ENCODE results near the gene SLC25A13.
"Not testable (repeated sequence)": the region's sequence is repeated elsewhere in the genome, so short reads cannot be mapped to it uniquely, and the experiment has no call there.

The SLC25A13 gene

GRCh38 chr7:96321658-96322372, at the start of gene SLC25A13:
Gene SLC25A13, minus strand, starts transcription at chr7:96322098. Its CDS starts 142 bp downstream, at chr7:96321956.
- Histone ChIP-seq H3K4me1 (peaks cover 7% of the 10 kb centered on the region), H3K27me3 (ENCODE audit: low read depth) (no peaks in the 10 kb centered on the region), H3K36me3 (replicated peaks) (no peaks in the 10 kb centered on the region), H3K4me3 (peak within 1 kb of the TSS; percentile 76), H3K9me3 (no peaks in the 10 kb centered on the region)
- in situ Hi-C loops (cut with MboI; ENCODE audit: low sequenced_read_pairs): no loop called here
- peak; percentile 56 to 87 for DNase-seq (ENCODE audit: low spot score in 2 of 2)

DNA sequence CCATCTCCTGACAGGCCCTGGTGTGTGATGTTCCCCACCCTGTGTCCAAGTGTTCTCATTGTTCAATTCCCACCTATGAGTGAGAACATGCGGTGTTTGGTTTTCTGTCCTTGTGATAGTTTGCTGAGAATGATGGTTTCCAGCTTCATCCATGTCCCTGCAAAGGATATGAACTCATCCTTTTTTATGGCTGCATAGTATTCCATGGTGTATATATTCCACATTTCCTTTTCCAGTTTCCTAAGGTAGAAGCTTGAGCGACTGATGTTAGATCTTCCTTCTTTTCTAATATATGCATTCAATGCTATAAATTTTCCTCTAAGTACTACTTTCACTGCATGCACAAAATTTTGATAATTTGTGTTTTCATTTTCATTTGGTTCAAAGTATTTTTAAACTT, 44.0 kb upstream of the SLC25A13 start:
- H3K36me3 ChIP-seq (replicated peaks); H3K9me3 ChIP-seq; H3K4me1 ChIP-seq; H3K27me3 ChIP-seq (ENCODE audit: low read depth); in situ Hi-C loops (cut with MboI; ENCODE audit: low sequenced_read_pairs); DNase-seq (ENCODE audit: low spot score in 2 of 2); H3K4me3 ChIP-seq: not testable (repeated sequence)

- in situ Hi-C loops (cut with MboI; ENCODE audit: low sequenced_read_pairs): no loop called here
- no peaks in the 10 kb centered on the region for H3K27me3 ChIP-seq (ENCODE audit: low read depth)
- H3K4me1 ChIP-seq: no peaks in the 10 kb centered on the region
- H3K4me3 ChIP-seq: no peak overlapping the region
- no peak for DNase-seq (ENCODE audit: low spot score in 2 of 2)
- H3K9me3 ChIP-seq: no peaks in the 10 kb centered on the region; the same call in 1 of the 2 replicates
- H3K36me3 ChIP-seq (replicated peaks): no peaks in the 10 kb centered on the region
These were observed 39.4 kb upstream of the SLC25A13 start for GRCh38 chr7:96361116-96361857.

- H3K4me1 ChIP-seq: no peaks in the 10 kb centered on the region
- no peaks in the 10 kb centered on the region; the same call in 1 of the 2 replicates for H3K9me3 ChIP-seq
- H3K36me3 ChIP-seq (replicated peaks): no peaks in the 10 kb centered on the region
- in situ Hi-C loops (cut with MboI; ENCODE audit: low sequenced_read_pairs): no loop called here
- no peak for DNase-seq (ENCODE audit: low spot score in 2 of 2)
- no peak overlapping the region for H3K4me3 ChIP-seq
- H3K27me3 ChIP-seq (ENCODE audit: low read depth): no peaks in the 10 kb centered on the region
These were observed 38.0 kb upstream of the SLC25A13 start for GRCh38 chr7:96359876-96360275.

GRCh38 chr7:96358236-96358971, 36.5 kb upstream of the SLC25A13 start:
- H3K4me3 ChIP-seq: not testable (repeated sequence)

GRCh38 chr7:96355990-96356506, 34.1 kb upstream of the SLC25A13 start:
- no peaks in the 10 kb centered on the region for H3K9me3 ChIP-seq
- DNase-seq (ENCODE audit: low spot score in 2 of 2): no peak
- no peaks in the 10 kb centered on the region for H3K36me3 ChIP-seq (replicated peaks)
- no peaks in the 10 kb centered on the region for H3K4me1 ChIP-seq
- H3K4me3 ChIP-seq: no peak overlapping the region
- no peaks in the 10 kb centered on the region for H3K27me3 ChIP-seq (ENCODE audit: low read depth)
- in situ Hi-C loops (cut with MboI; ENCODE audit: low sequenced_read_pairs): no loop called here

More at GRCh38 chr7:96358236-96358971, 36.5 kb upstream of the SLC25A13 start:
- H3K36me3 ChIP-seq (replicated peaks); in situ Hi-C loops (cut with MboI; ENCODE audit: low sequenced_read_pairs); H3K9me3 ChIP-seq; H3K27me3 ChIP-seq (ENCODE audit: low read depth); DNase-seq (ENCODE audit: low spot score in 2 of 2); H3K4me1 ChIP-seq: not testable (repeated sequence)

- Histone ChIP-seq H3K36me3 (replicated peaks) (no peaks in the 10 kb centered on the region), H3K4me1 (no peaks in the 10 kb centered on the region), H3K9me3 (no peaks in the 10 kb centered on the region), H3K27me3 (ENCODE audit: low read depth) (no peaks in the 10 kb centered on the region), H3K4me3 (no peak overlapping the region)
- DNase-seq (ENCODE audit: low spot score in 2 of 2): no peak
- in situ Hi-C loops (cut with MboI; ENCODE audit: low sequenced_read_pairs): no loop called here
These were observed 33.0 kb upstream of the SLC25A13 start for GRCh38 chr7:96354881-96355280.

DNA sequence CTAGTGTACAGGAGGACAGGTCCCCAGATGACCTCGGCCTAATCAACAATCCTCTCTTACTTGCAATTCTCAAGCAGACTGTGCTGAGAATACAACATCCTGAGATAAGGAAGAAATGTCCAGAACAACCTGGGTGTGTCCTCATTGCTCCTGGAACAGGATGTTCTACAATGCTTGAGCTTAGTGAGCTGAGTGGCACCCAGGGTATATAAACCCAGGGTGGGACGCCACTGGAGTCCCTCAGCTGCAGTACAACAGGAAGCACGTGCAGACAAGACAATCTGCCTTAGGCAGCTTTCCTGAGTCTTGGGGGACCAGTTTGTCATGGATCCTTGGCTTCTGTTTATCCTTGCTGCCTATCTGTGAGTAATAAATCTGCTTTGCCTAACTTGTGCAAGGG, 27.7 kb upstream of the SLC25A13 start:
- no peaks in the 10 kb centered on the region for H3K36me3 ChIP-seq (replicated peaks)

DNA sequence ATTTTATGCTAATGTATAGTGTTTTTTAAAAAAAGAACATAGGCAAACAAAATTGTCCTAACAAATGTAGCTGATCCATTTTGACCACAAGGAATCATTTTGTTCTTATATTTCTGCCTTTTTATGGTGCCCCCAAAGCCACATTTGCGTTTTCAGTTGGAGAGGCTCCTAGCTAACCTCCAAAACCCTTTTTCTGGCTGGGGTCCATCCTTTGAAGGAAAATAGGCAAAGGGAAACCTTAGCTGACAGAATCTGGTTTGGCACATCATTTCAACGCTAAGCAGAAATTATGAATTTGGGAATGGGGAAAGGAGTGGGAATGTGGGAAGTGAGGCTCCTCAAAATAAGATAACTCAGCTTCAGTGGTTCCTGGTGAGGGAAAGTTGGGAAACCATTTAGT, 25.6 kb upstream of the SLC25A13 start:
- Histone ChIP-seq H3K9me3 (no peaks in the 10 kb centered on the region), H3K4me1 (no peaks in the 10 kb centered on the region), H3K36me3 (replicated peaks) (no peaks in the 10 kb centered on the region), H3K27me3 (ENCODE audit: low read depth) (no peaks in the 10 kb centered on the region), H3K4me3 (no peak overlapping the region)
- DNase-seq (ENCODE audit: low spot score in 2 of 2): no peak
- in situ Hi-C loops (cut with MboI; ENCODE audit: low sequenced_read_pairs): no loop called here

More for the DNA sequence above, 27.7 kb upstream of the SLC25A13 start:
- Histone ChIP-seq H3K4me1 (no peaks in the 10 kb centered on the region), H3K9me3 (no peaks in the 10 kb centered on the region), H3K27me3 (ENCODE audit: low read depth) (no peaks in the 10 kb centered on the region), H3K4me3 (no peak overlapping the region)
- no peak for DNase-seq (ENCODE audit: low spot score in 2 of 2)
- in situ Hi-C loops (cut with MboI; ENCODE audit: low sequenced_read_pairs): no loop called here

- 0 out of 2 replicates have a peak, but pooled peaks cover 3% of the 10 kb centered on the region for H3K27me3 ChIP-seq (ENCODE audit: low read depth)
- H3K36me3 ChIP-seq (replicated peaks): no peaks in the 10 kb centered on the region
- no peak for DNase-seq (ENCODE audit: low spot score in 2 of 2)
- no peaks in the 10 kb centered on the region for H3K4me1 ChIP-seq
- H3K4me3 ChIP-seq: no peak overlapping the region
- in situ Hi-C loops (cut with MboI; ENCODE audit: low sequenced_read_pairs): no loop called here
- H3K9me3 ChIP-seq: no peaks in the 10 kb centered on the region
These were observed 24.5 kb upstream of the SLC25A13 start for GRCh38 chr7:96346293-96346953.

- H3K36me3 ChIP-seq (replicated peaks): no peaks in the 10 kb centered on the region
- 0 out of 2 replicates have a peak, but pooled peaks cover 3% of the 10 kb centered on the region for H3K27me3 ChIP-seq (ENCODE audit: low read depth)
- no peaks in the 10 kb centered on the region for H3K9me3 ChIP-seq
- no peak for DNase-seq (ENCODE audit: low spot score in 2 of 2)
- in situ Hi-C loops (cut with MboI; ENCODE audit: low sequenced_read_pairs): no loop called here
- H3K4me3 ChIP-seq: no peak overlapping the region
- H3K4me1 ChIP-seq: no peaks in the 10 kb centered on the region
These were observed 22.3 kb upstream of the SLC25A13 start for GRCh38 chr7:96344236-96344635.

GRCh38 chr7:96342049-96342448, 20.2 kb upstream of the SLC25A13 start:
- Histone ChIP-seq H3K27me3 (ENCODE audit: low read depth) (0 out of 2 replicates have a peak, but pooled peaks cover 3% of the 10 kb centered on the region), H3K4me3 (no peak overlapping the region), H3K36me3 (replicated peaks) (no peaks in the 10 kb centered on the region), H3K9me3 (no peaks in the 10 kb centered on the region), H3K4me1 (no peaks in the 10 kb centered on the region)
- DNase-seq (ENCODE audit: low spot score in 2 of 2): no peak
- in situ Hi-C loops (cut with MboI; ENCODE audit: low sequenced_read_pairs): no loop called here

GRCh38 chr7:96337519-96337918, 15.6 kb upstream of the SLC25A13 start:
- in situ Hi-C loops (cut with MboI; ENCODE audit: low sequenced_read_pairs): no loop called here
- Histone ChIP-seq H3K4me3 (no peak overlapping the region), H3K27me3 (ENCODE audit: low read depth) (0 out of 2 replicates have a peak, but pooled peaks cover 3% of the 10 kb centered on the region), H3K36me3 (replicated peaks) (no peaks in the 10 kb centered on the region), H3K9me3 (no peaks in the 10 kb centered on the region), H3K4me1 (no peaks in the 10 kb centered on the region)
- DNase-seq (ENCODE audit: low spot score in 2 of 2): no peak
